IMR-90 (cell line): ENCODE data around the gene TNNC1. TPM values are rescaled to one million over a fixed set of nuclear protein-coding genes. Genes with fewer than 3 reads are reported as not detected.

Experiments
- ATAC-seq: fragments of 200-7000 bp; cut with Tn5 transposase; 2 replicates; pipeline ENCODE4 v1.9.1; 2020; ENCODE audit warnings: low read depth, mild to moderate bottlenecking, moderate library complexity
- BruUV-seq: library from RNA; stranded (reverse); fragments of 400-500 nt; replicated peaks from 2 replicates; lab custom pipeline; 2021; lab: Mats Ljungman, UMichigan
- CTCF ChIA-PET: fragments of 300-600 bp; formaldehyde crosslinking; extraction: SDS; loops from one replicate; lab custom pipeline; 2021; ENCODE audit warnings: antibody characterized with exemption; lab: Yijun Ruan, JAX
- POLR2A ChIA-PET: fragments of 300-600 bp; sonication (Branson Sonifier 250); formaldehyde crosslinking; loops from one replicate; lab custom pipeline; 2022; ENCODE audit warnings: antibody characterized with exemption; ENCODE audit not compliant: unreplicated experiment; lab: Charles Lee
- DNase-seq: peaks from one replicate; pipeline ENCODE4 v3.0.0; 2013
- H2AFZ ChIP-seq: replicated peaks from 2 replicates; pipeline ENCODE3; 2013; ENCODE audit warnings: low read length, mild to moderate bottlenecking; ENCODE audit not compliant: poor library complexity
- H2AK5ac ChIP-seq: 2 replicates; pipeline ENCODE4 v1.6.1; 2013; ENCODE audit warnings: low read depth, low read length, inconsistent platforms
- H2AK9ac ChIP-seq: replicated peaks from 2 replicates; pipeline ENCODE3; 2013; ENCODE audit warnings: mild to moderate bottlenecking, low read depth, low read length, moderate library complexity; ENCODE audit not compliant: poor library complexity
- H2BK120ac ChIP-seq: 2 replicates; pipeline ENCODE4 v1.6.1; 2013; ENCODE audit warnings: low read depth, low read length, inconsistent platforms
- H2BK15ac ChIP-seq: 3 replicates; pipeline ENCODE4 v1.6.1; 2013; ENCODE audit warnings: low read depth, low read length, inconsistent platforms
- H2BK20ac ChIP-seq: 2 replicates; pipeline ENCODE4 v1.6.1; 2013; ENCODE audit warnings: low read depth, mild to moderate bottlenecking, inconsistent platforms, low read length, moderate library complexity
- H2BK5ac ChIP-seq: 2 replicates; pipeline ENCODE4 v1.6.1; 2013; ENCODE audit warnings: mild to moderate bottlenecking, low read depth, low read length, inconsistent platforms; ENCODE audit not compliant: poor library complexity, severe bottlenecking
- H3K14ac ChIP-seq: replicated peaks from 2 replicates; pipeline ENCODE4 v1.6.1; 2013; ENCODE audit warnings: low read depth, low read length, inconsistent platforms
- H3K18ac ChIP-seq: 2 replicates; pipeline ENCODE4 v1.6.1; 2013; ENCODE audit warnings: low read depth, low read length, control low read depth
- H3K23ac ChIP-seq: 2 replicates; pipeline ENCODE4 v1.6.1; 2013; ENCODE audit warnings: low read depth, low read length, inconsistent platforms
- H3K27ac ChIP-seq: 2 replicates; pipeline ENCODE4 v1.5.1; 2013; ENCODE audit warnings: mild to moderate bottlenecking, control low read depth, low read length; ENCODE audit not compliant: insufficient read depth
- H3K27me3 ChIP-seq: 2 replicates; pipeline ENCODE4 v1.6.1; 2013; ENCODE audit warnings: low read length; ENCODE audit not compliant: control insufficient read depth, insufficient read depth
- H3K36me3 ChIP-seq: 2 replicates; pipeline ENCODE4 v1.6.1; 2013; ENCODE audit warnings: low read length, mixed read lengths; ENCODE audit not compliant: control insufficient read depth, insufficient read depth
- H3K4ac ChIP-seq: 2 replicates; pipeline ENCODE4 v1.6.1; 2013; ENCODE audit warnings: low read depth, low read length, inconsistent platforms
- H3K4me1 ChIP-seq: 2 replicates; pipeline ENCODE4 v1.6.1; 2013; ENCODE audit warnings: low read length, mixed read lengths; ENCODE audit not compliant: control insufficient read depth, insufficient read depth
- H3K4me2 ChIP-seq: 2 replicates; pipeline ENCODE4 v1.6.1; 2013; ENCODE audit warnings: low read depth, mild to moderate bottlenecking, control low read depth, low read length, moderate library complexity
- H3K4me3 ChIP-seq: 2 replicates; pipeline ENCODE4 v1.5.1; 2013; ENCODE audit warnings: low read depth, mild to moderate bottlenecking, control low read depth, low read length, moderate library complexity; ENCODE audit not compliant: insufficient read depth
- H3K56ac ChIP-seq: 2 replicates; pipeline ENCODE4 v1.6.1; 2013; ENCODE audit warnings: low read length, inconsistent platforms; ENCODE audit not compliant: insufficient read depth; ENCODE audit errors: extremely low read depth
- H3K79me1 ChIP-seq, 2 experiments: 2 replicates each; pipeline ENCODE4 v1.6.1; 2013; ENCODE audit warnings: low read length in 2 of 2, inconsistent platforms in 1 of 2, low read depth in 1 of 2
- H3K9ac ChIP-seq: 2 replicates; pipeline ENCODE4 v1.6.1; 2013; ENCODE audit warnings: low read depth, low read length, control low read depth
- H3K9me1 ChIP-seq: 2 replicates; pipeline ENCODE4 v1.6.1; 2013; ENCODE audit warnings: low read length, inconsistent platforms; ENCODE audit not compliant: insufficient read depth
- H3K9me3 ChIP-seq: 2 replicates; pipeline ENCODE4 v1.6.1; 2013; ENCODE audit warnings: low read length; ENCODE audit not compliant: control insufficient read depth, insufficient read depth
- H4K20me1 ChIP-seq: 2 replicates; pipeline ENCODE4 v1.6.1; 2013; ENCODE audit warnings: low read length, inconsistent platforms; ENCODE audit not compliant: insufficient read depth
- H4K5ac ChIP-seq: 2 replicates; pipeline ENCODE4 v1.6.1; 2013; ENCODE audit warnings: mild to moderate bottlenecking, low read depth, low read length, control low read depth
- H4K8ac ChIP-seq, 2 experiments: 2 replicates each; pipeline ENCODE4 v1.6.1; 2013; ENCODE audit warnings: low read depth in 2 of 2, low read length in 2 of 2, control low read depth in 1 of 2, inconsistent platforms in 1 of 2
- H4K91ac ChIP-seq: 2 replicates; pipeline ENCODE4 v1.6.1; 2013; ENCODE audit warnings: low read depth, low read length, inconsistent platforms; ENCODE audit not compliant: insufficient read depth
- NFE2L2 ChIP-seq: fragments of 150-350 bp; IDR thresholded peaks from 2 replicates; pipeline ENCODE4 v1.6.1; 2016; ENCODE audit warnings: low read depth, mild to moderate bottlenecking, low read length
- POLR2A ChIP-seq: IDR thresholded peaks from 2 replicates; pipeline ENCODE4 v1.6.1; 2012; ENCODE audit warnings: mild to moderate bottlenecking, low read depth, low read length
- RAD21 ChIP-seq: IDR thresholded peaks from 2 replicates; pipeline ENCODE4 v1.6.1; 2012; ENCODE audit warnings: low read length, improper control_type of control experiment
- RCOR1 ChIP-seq: IDR thresholded peaks from 2 replicates; pipeline ENCODE4 v1.6.1; 2012; ENCODE audit warnings: mild to moderate bottlenecking, low read length, improper control_type of control experiment; ENCODE audit not compliant: insufficient replicate concordance
- SMC3 ChIP-seq: fragments of 150-350 bp; IDR thresholded peaks from 2 replicates; pipeline ENCODE4 v1.6.1; 2016; ENCODE audit warnings: low read depth, mild to moderate bottlenecking, antibody characterized with exemption, low read length, moderate library complexity
- WGBS, 2 experiments: methylation state at CpG; one replicate each; pipeline versions ENCODE4 v1.1.5 to v1.1.7; 2013; ENCODE audit warnings: missing lambda C conversion rate in 2 of 2; ENCODE audit not compliant: insufficient read length in 1 of 2; ENCODE audit errors: extremely low coverage in 2 of 2; 5-methylcytosine and 5-hydroxymethylcytosine counted together
- dilution Hi-C: fragments of 300-500 bp; cut with HindIII; formaldehyde crosslinking; loops from one replicate; pipeline ENCODE4 v1.14.3; 2018; ENCODE audit warnings: low sequenced_read_pairs; ENCODE audit not compliant: unreplicated experiment
- in situ Hi-C: fragments of 300-500 bp; cut with MboI; formaldehyde crosslinking; loops from 3 replicates; pipeline ENCODE4 v1.14.3; 2019; ENCODE audit warnings: low sequenced_read_pairs, inconsistent platforms, mixed read lengths
- intact Hi-C: fragments of 100-400 bp; cut with micrococcal nuclease; formaldehyde crosslinking; loops from 2 replicates; pipeline ENCODE4 v1.10.0; 2022
- polyA plus RNA-seq, 3 experiments: library from polyadenylated mRNA; depleted of rRNA; stranded (reverse); fragments of >200 nt; gene quantifications; 2 replicates each; pipeline ENCODE4 v1.2.3, GENCODE V29; 2012; ENCODE audit warnings: low replicate concordance in 1 of 3
- total RNA-seq: library from RNA; depleted of rRNA; stranded (reverse); fragments of >200 nt; gene quantifications from 2 replicates; pipeline ENCODE4 v1.2.3, GENCODE V29; 2012
- TF ChIP-seq, protein P1 (sequence below): conservative IDR thresholded peaks from 2 replicates; pipeline ENCODE4 v1.5.1; 2012; ENCODE audit warnings: mild to moderate bottlenecking, low read depth, low read length, improper control_type of control experiment

The TNNC1 gene
- total and polyA plus RNA-seq, 2 of the 4 experiments (the other 2 are of a cell fraction), result 1.3 to 4.6 TPM

DNA sequence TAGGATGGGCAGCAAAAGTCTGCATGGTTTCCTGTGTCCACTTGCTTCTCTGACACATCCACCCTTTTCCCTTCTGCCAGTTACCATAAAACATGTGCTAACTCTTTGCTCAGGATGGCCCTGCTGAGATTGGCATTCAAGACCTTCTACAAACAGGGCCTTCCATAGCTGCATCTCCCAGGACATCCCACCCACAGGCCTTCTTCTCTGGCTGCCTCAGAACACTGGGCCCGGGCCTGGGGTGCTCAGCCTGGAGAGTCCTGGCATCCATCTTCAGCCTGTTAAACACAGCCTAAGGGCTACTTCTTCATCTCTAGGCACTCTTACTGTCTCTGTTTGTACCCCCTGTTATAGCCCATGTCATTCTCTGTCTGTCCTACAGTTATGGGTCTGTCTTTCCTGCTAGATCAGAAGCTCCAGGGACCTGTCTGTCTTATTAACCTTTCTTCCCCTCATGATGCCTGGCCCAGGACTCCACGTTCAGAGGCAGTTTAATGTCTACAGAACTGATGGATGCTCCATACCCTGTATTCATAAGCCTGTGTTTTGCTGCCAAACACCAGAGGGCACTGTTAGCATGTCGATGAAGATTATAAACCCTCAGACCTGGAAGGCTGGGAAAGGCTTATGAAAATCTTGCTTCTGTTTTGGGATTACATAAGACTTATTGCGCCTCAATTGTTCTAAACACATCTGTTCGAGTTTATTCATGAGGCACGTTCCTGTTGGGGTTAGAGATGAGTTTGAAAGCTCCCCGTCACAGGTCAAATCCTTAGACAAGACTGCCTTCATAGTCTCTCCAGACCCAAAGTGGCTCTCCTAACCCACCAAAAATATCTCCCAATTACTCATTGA lies 25.5 kb downstream of the TNNC1 start:
- DNase-seq (peak; percentile 83), ATAC-seq (peak; percentile 98)
- Histone ChIP-seq H2AK5ac (no peak overlapping the region), H3K79me1 (no peaks in the 10 kb centered on the region), H3K27me3 (peaks cover 5% of the 10 kb centered on the region; the same call in 1 of the 2 replicates), H3K56ac (no peak overlapping the region), H4K5ac (no peak overlapping the region), H3K4me1 (peaks cover 4% of the 10 kb centered on the region; the same call in 1 of the 2 replicates), H2AK9ac (no peak overlapping the region), H4K20me1 (no peaks in the 10 kb centered on the region), H3K4me3 (no peak overlapping the region), H3K18ac (no peak overlapping the region), H3K27ac (no peak overlapping the region), H3K9me1 (no peaks in the 10 kb centered on the region), H2BK15ac (no peak overlapping the region), H3K23ac (no peak overlapping the region), H3K4ac (no peak overlapping the region), H2BK20ac (no peak overlapping the region), H2BK120ac (no peak overlapping the region), H2AFZ (no peak overlapping the region), H3K9ac (no peak overlapping the region), H4K91ac (no peak overlapping the region), H2BK5ac (no peak overlapping the region), H3K36me3 (no peaks in the 10 kb centered on the region), H4K8ac (no peak overlapping the region), H3K9me3 (no peaks in the 10 kb centered on the region), H3K14ac (no peak overlapping the region), H3K4me2 (no peak overlapping the region)
- ChIA-PET CTCF (interaction anchor here (0.6 to 1.8 kb wide), 7 partner anchors 11 to 26 kb away, joined by 3 to 13 read pairs (median 4); partner anchors contain the start of genes SEMA3G and TNNC1), POLR2A (no interaction called here)
- in situ Hi-C loops, result no loop called here
- dilution Hi-C loops, result no loop called here
- peak; percentile 82 for TF ChIP-seq RAD21
- TF ChIP-seq NFE2L2, result no peak
- TF ChIP-seq, protein P1, sequence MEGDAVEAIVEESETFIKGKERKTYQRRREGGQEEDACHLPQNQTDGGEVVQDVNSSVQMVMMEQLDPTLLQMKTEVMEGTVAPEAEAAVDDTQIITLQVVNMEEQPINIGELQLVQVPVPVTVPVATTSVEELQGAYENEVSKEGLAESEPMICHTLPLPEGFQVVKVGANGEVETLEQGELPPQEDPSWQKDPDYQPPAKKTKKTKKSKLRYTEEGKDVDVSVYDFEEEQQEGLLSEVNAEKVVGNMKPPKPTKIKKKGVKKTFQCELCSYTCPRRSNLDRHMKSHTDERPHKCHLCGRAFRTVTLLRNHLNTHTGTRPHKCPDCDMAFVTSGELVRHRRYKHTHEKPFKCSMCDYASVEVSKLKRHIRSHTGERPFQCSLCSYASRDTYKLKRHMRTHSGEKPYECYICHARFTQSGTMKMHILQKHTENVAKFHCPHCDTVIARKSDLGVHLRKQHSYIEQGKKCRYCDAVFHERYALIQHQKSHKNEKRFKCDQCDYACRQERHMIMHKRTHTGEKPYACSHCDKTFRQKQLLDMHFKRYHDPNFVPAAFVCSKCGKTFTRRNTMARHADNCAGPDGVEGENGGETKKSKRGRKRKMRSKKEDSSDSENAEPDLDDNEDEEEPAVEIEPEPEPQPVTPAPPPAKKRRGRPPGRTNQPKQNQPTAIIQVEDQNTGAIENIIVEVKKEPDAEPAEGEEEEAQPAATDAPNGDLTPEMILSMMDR, result peak; percentile 85
- TF ChIP-seq RCOR1, result no peak
- peak; percentile 78 for TF ChIP-seq SMC3
- 0 out of 2 replicates have a peak, but pooled peaks have one; percentile 28 for TF ChIP-seq POLR2A
- BruUV-seq, result no TSS peak
- WGBS, 2 experiments, result 0% methylated on average over 1 of the region's 7 CpGs; no CpG with 5 or more reads in 1 of the 2 experiments
- intact Hi-C loops, result loop anchor here (1.0 kb wide), 1 partner anchor 19 kb away; no protein-coding TSS in a partner anchor
